GM19397 (cell line): Measurements from ENCODE around the gene FAM25C.
"Not testable (repeated sequence)": the region's sequence is repeated elsewhere in the genome, so short reads cannot be mapped to it uniquely, and the experiment has no call there.

ENCODE experiments used
- ATAC-seq: cut with Tn5 transposase; IDR thresholded peaks from one replicate; pipeline ENCODE4 v1.9.1; 2021; ENCODE audit warnings: mild to moderate bottlenecking, moderate library complexity; ENCODE audit not compliant: unreplicated experiment

The FAM25C gene

GRCh38 chr10:47959677-47960076 lies 39.9 kb downstream of the FAM25C start:
- ATAC-seq = not testable (repeated sequence)

GRCh38 chr10:47957158-47957557 lies 42.4 kb downstream of the FAM25C start:
- not testable (repeated sequence) for ATAC-seq

GRCh38 chr10:47947424-47947823 lies 52.2 kb downstream of the FAM25C start:
- not testable (repeated sequence) for ATAC-seq
